MG63 (cell line): ENCODE measurements around the gene LIME1. TPM values are rescaled to one million over a fixed set of nuclear protein-coding genes. Genes with fewer than 3 reads are reported as not detected.

ENCODE experiments used
- total RNA-seq: library from RNA; depleted of rRNA; stranded (reverse); fragments of >200 nt; shearing (Covaris generic); gene quantifications from 2 replicates; pipeline ENCODE4 v1.2.3, GENCODE V29; 2014; ENCODE audit warnings: low replicate concordance; rRNA removed

LIME1 gene
- total RNA-seq, 1 experiment from 2014 or later, result 5.7 TPM

Other genes starting within 250 kb of the LIME1 start
- 62.5 and 113 TPM in 2 replicates for gene EEF1A2, start 237.6 kb upstream of the LIME1 start, total RNA-seq
- gene PPDPF, start 215.9 kb upstream of the LIME1 start, total RNA-seq, result 21.4 and 40.1 TPM in 2 replicates
- 0.23 and 8.0 TPM in 2 replicates for gene PTK6, start 199.3 kb upstream of the LIME1 start, total RNA-seq
- not detected in 2 replicates for gene SRMS, start 188.9 kb upstream of the LIME1 start, total RNA-seq
- not detected in 2 replicates for gene FNDC11, start 182.5 kb upstream of the LIME1 start, total RNA-seq
- 26.4 and 34.4 TPM in 2 replicates for gene HELZ2, start 162.4 kb upstream of the LIME1 start, total RNA-seq
- gene GMEB2, start 109.6 kb upstream of the LIME1 start, total RNA-seq, result 27.7 and 33.2 TPM in 2 replicates
- 71.2 and 98.0 TPM in 2 replicates for gene STMN3, start 83.2 kb upstream of the LIME1 start, total RNA-seq
- 13.4 and 22.7 TPM in 2 replicates for gene RTEL1, start 78.4 kb upstream of the LIME1 start, total RNA-seq
- gene TNFRSF6B, start 40.0 kb upstream of the LIME1 start, total RNA-seq, result not detected in 2 replicates
- gene ARFRP1, start 28.7 kb upstream of the LIME1 start, total RNA-seq, result 39.5 and 66.1 TPM in 2 replicates
- gene ZGPAT, start 28.6 kb upstream of the LIME1 start, total RNA-seq, result 23.9 and 46.2 TPM in 2 replicates
- gene SLC2A4RG, start 3.1 kb downstream of the LIME1 start, total RNA-seq, result 49.0 and 123 TPM in 2 replicates
- 5.5 and 15.9 TPM in 2 replicates for gene ZBTB46, start 94.6 kb downstream of the LIME1 start, total RNA-seq
- gene ABHD16B, start 124.8 kb downstream of the LIME1 start, total RNA-seq, result not detected in 2 replicates
- 185 and 192 TPM in 2 replicates for gene TPD52L2, start 128.6 kb downstream of the LIME1 start, total RNA-seq
- gene DNAJC5, start 158.5 kb downstream of the LIME1 start, total RNA-seq, result 69.3 and 92.0 TPM in 2 replicates
- 17.1 and 35.9 TPM in 2 replicates for gene UCKL1, start 219.8 kb downstream of the LIME1 start, total RNA-seq
- 14.4 and 20.8 TPM in 2 replicates for gene ZNF512B, start 233.3 kb downstream of the LIME1 start, total RNA-seq
- 0.07 and 3.9 TPM in 2 replicates for gene SAMD10, start 243.0 kb downstream of the LIME1 start, total RNA-seq
- gene PRPF6, start 244.5 kb downstream of the LIME1 start, total RNA-seq, result 96.5 and 126 TPM in 2 replicates